Measurements from ENCODE around the gene HTR2B.
"Not testable (repeated sequence)": the region's sequence is repeated elsewhere in the genome, so short reads cannot be mapped to it uniquely, and the experiment has no call there.

Gene HTR2B

DNA sequence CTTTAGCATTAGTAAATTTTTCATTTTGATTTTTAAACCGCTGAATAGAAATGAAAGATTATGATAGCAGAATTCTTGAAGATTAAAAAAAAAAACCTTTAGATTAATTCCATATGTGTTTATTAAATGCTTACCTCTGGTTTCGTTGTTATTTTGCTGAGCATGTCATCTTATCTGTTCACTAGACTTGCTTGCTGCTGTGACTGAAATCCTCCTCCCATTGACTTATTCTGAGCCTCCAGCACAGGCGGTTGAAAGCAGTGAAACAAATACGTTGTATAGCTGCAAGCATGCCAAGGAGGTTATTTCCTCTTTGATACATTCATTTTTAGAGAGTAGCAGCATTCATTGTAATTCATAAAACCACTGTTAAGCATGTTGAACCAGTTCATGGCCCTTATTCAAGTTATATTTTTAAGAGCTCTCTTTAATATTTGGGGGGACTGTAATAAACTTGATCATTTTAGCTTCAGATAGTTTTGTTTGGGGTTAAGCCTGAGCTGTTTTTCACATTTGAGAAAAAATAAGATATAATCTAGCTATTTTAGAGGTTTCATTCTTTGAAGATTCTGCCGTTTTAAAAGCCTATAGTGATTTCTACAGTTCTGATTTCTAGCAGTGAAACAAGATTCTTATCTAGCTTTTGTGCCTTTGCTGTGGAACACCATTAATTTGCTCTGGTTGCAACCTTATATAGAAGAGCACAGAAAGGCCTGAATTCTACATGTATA is at the start of gene HTR2B:
Gene HTR2B (minus strand): TSS at position 205 of the 731 bp plus-strand sequence. CDS start 1,278 bp downstream, outside the sequence.
- no peak for DNase-seq

DNA sequence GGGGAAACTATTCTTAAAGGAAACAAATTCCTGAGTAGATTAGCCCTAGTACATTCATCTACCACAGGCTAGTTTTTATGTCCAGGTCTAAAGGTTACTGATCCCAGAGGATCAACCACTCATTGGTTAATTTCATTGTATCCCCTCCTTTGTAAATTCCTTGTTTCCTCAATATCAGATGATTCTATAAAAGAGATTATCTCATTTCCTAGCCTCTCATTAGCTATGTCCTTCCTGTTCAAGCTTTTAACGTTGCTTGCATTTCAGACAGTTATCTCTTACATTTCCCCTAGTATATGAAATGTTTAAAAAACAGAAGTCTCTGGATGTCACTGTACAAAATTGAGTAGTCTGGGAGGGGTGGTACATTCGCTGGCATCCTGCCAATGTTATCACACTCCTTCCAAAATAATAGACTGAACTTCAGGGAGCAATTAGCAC is 49.4 kb upstream of the HTR2B start:
- DNase-seq, result no peak

DNA sequence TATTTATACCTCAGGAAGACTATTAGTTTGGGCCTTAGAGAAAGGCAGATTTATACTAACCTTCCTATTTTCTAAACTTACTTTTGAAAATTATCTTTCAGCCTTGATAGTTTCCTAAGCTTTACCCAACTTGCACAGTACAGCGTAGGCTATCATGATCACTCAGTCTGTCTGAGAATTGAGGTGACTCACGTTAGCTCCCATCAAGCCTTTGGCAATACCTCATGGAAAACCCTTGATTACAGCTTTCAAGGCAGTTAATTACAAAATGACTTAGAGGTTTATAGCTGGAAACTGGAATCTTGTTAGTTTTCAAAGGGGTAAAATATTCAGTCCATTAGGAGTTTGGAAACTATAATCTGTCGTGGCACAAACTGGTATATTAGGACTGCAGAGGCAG is 47.2 kb upstream of the HTR2B start:
- no peak for DNase-seq

DNA sequence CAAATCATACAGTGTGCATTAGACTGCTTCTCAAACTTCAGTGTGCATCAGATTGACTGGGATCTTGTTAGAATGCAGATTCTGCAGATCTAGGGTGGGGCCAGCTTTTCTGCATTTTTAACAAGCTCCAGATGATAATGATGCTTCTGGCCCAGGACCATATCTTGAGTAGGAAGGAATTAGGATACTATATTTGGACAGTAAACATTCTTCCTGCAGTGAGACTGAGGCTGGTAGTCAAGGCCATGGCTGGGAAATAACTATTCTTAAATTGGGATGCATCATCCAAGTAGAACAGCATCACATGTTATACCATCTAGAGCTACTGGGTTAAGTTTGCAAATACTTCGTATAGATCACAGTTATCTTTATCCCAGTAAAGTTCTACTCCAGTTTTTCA is 45.2 kb upstream of the HTR2B start:
- no peak for DNase-seq

DNA sequence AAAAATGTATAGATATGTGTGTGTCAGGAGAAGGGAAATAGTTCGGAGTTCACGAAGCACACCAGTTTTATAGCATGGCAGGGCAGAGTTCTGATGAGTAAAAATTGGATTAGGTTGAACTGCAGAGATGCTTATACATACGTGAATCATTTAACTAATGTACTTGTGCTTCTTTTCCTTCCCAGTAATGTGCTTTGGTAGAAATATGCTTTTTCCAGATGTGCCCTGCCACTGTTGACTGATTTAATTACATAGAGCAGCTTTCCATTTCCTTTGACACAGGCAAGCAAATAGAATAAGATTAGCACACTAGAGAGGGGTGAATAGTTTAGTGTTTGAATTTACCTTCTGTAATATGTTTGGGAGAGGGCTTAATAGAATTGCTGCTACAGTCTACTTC is 44.6 kb upstream of the HTR2B start:
- DNase-seq, result no peak

DNA sequence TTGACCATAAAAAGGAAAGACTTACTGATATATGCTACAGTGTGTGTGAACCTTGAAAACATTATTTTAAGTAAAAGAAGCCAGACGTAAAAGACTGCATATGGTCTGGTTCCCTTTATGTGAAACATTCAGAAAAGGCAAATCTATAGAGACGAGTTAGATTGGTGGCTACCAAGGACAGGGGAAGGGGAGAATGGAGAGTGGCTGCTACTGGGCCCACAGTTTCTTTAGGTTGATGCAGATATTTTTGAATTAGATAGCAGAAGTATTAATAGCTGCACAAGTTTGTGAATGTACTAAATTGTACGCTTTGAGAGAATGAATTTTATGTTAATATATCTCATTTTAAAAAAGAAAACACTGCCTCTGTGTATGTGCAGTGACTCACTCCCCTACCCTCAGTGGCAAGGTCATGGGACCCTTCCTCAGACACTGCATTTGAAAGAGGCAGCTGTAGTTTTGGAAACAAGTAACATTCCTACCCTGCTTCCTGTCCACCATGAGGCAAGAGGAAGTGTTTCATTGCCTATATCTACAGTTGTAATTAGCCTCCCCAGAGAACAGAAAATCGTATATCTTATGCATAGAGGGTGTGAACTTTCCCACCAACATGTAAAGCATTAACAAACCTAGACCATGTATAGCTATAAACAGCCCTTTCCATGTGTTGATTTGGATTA is 43.8 kb upstream of the HTR2B start:
- DNase-seq, result no peak

DNA sequence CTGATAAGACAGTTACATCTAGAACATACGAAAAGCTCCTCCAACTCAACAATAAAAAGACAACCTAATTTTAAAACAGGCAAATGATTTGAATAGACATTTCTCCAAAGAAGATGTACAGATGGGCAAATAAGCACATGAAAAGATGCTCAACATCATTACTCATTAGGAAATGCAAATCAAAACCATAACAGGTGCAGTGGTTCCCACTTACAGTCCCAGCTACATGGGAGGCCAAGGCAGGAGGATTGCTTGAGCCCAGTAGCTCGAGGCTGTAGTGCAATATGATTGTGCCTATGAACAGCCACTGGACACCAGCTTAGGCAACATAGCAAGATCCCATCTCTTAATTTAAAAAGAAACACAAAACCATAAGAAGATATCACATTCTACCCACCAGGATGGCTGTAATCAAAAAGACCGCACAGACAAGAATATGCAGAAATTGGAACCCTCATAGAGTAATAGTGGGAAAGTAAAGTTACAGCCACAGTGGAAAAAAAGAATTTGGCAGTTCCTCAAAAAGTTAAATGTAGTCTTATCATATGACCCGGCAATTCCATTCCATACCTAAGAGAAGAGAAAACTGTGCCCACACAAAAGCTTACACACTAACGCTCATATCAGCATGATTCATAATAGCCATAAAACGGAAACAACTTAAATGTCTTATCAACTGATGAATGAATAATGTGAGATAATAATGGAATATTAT is 43.1 kb upstream of the HTR2B start:
- no peak for DNase-seq

DNA sequence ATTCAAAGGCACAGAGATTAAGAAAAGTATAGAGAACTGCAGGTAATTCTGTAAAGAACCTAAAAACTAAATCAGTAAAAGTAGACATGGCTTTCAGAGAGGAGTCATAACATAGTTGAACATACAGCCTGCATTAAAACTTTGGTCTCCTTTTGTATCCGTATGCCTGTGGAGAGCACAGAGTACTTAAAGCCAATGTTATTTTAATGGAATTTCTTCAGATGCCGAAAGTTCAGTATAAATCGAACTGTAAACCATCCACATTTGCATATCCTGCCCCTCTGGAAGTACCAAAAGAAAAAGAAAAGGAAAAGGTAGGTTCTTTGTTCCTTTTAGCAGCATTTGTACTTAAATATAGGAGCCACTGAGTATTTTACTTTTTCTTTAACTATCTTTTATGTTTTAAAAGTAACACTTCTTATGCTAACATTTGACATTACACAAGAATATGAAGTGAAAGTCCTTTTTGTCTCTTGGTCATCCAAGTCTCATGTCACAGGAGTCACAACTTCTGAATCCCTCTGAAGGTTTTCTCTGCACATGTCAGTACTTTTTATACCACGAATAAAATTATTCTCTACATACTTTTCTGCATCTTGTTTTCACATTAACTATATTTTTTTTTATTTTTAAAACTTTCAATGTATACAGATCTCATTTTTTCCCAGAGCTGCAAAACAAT is 38.7 kb upstream of the HTR2B start:
- DNase-seq, result no peak

DNA sequence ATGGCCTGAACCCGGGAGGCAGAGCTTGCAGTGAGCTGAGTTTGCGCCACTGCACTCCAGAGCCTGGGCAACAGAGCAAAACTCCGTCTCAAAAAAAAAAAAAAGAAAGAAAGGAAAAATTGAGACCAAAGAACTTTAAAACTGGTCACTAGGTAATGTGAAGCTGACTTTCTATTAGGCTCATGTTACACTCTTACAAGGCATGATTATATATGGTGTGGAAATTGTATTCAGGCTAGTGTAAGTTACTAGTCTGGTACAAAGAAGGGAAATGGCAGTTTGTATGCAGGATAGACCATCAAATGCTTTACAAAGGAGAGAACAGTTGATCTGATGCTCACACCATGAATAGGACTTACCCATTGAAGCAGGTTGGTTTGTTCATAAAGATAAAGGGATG is 38.2 kb upstream of the HTR2B start:
- no peak for DNase-seq

DNA sequence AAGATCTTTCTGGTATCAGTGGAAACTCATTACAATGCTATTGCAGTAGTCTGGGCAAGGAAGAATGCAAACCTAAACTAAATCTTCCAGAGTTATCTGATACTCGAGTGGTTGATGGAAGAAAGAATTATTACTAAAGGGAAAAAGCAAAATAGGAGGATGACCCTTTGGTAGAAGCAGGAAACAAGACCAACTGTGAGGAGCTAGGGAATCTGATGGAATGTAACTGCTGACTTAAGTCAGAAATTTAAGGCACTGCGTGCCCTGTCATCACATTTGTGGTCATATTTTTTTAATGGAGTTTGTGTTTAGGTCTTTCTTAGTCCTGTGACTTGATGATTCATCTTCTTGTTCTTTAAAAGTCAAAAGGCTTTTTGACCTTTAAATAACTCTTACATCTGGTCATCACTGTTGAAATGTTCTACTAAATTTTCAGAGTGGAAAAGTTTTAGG is 37.1 kb upstream of the HTR2B start:
- no peak for DNase-seq

DNA sequence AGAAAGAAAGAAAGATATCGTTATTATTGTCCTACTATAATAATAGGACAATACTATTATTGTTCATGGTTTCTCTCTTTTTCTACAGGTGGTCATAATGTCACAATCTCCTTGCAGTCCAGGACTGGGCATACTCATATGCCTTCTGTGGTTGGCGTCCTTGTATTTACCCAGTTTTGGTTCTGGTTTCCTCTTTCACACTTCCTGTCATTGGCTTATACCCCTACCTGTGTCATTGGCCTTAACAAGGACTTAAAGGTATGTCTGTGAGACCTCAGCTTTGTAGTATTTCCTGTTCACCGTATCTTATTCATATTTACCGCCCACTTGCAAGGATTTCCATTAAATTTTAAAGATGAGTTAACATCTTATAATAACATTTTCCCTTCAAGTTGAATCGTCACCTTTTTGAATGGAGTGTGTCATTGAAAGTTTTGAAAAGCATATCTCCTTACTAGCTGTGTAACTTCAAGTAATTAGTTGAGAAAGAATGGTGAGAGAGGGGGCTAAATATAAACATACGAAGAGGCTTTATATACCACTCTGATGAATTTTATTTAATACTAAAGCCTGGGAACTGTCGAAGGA is 36.5 kb upstream of the HTR2B start:
- DNase-seq, result no peak

DNA sequence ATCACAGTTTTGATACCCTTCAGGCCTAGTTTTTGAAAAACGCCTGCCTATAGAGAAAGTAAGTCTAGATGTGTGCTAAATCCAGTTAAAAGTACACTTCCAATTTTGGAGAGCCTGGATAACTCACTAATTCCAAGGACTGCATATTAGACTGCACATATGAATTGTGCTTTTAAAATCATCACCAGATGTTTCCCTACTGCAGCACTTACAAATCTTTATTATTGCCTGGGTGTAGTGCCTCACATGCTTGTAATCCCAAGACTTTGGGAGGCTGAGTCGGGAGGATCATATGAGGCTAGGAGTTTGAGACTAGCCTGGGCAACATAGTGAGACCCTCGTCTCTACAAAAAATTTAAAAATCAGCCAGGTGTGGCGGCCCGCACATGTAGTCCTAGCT is 35.9 kb upstream of the HTR2B start:
- DNase-seq, result no peak

DNA sequence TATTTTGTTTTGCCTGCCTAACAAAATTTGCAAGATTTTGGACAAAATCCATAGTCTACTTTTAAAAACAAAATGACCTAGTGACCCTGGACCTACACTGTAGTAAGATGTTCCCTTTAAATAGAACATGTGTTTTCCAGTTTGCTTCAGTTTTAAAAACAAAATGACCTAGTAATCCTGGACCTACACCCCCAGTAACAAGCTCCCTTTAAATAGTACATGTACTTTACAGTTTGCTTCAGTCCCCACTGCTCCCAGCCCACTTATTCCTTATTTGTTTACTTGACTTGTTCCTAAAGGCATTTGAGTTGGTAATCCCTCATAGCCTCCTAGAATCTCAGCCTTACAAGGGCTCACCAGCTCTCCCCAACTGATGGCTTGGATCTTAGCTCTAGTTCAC is 34.5 kb upstream of the HTR2B start:
- DNase-seq, result no peak

DNA sequence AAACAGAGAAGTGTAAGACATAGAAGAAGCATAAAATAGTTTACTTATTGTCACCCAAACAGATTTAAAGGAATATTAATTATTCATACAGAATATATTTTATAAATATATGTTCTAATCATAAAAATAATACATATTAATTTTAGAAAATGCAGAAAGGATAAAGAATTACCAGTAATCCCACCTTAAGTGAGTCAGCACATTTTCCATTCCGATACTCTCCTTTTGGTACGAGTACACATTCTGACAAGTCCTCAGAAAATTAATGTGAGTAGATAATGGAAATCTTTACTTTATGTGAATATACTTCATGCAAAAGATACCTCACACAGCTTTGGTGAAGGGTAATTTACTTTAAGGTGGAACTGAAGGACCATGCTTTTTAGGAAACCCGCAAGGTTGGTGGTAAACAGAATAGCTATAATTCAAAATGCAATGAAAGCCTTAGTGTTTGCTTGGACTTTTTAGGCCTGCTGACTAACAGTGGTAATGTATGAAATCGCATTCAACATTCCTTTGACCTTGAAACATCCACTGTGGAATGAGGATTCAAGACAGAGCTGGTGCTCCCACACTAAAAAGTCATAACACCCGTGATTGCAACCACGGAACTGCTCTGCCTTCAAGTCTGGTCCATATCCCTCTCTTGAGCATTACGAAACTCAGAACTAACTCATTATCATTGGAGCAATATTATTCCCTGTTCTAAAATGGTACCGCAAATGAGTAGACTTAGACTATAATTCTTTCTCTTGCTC is 28.1 kb upstream of the HTR2B start:
- no peak for DNase-seq

DNA sequence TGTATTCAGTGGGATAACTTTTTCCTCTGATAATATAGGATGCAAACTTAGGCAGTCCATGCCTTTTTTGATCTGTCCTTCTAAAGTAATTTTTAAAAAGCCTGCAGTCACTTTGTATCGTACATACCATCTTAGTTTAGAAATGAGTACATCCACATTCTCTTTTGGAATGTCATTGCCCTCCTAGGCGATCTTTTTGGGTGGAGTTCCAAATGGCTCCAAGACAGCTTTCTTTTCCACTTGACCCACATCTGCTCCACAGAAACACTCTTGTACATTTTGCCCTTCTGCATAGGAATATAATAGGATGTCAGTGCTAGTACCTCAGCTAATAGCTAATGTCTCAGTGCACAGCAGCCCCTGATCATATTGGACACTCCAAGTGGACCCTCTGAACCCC is 21.8 kb upstream of the HTR2B start:
- no peak for DNase-seq

DNA sequence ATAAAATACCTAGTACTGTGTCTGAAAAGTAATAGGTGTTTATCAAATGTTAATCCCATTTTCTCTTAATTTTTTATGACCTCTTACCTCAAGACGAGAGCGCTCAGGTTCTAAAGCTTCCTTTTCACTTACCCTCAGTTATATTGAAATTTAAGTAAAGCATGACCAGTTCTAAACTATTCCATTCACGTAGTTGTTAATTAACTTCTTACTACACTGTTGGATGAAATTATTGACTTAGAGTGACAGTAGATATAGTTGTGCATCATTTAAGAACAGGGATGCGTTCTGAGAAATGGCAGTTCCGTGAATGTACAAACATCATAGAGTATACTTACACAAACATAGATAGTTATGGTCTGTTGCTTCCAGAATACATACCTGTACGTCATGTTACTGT is 20.1 kb upstream of the HTR2B start:
- no peak for DNase-seq

DNA sequence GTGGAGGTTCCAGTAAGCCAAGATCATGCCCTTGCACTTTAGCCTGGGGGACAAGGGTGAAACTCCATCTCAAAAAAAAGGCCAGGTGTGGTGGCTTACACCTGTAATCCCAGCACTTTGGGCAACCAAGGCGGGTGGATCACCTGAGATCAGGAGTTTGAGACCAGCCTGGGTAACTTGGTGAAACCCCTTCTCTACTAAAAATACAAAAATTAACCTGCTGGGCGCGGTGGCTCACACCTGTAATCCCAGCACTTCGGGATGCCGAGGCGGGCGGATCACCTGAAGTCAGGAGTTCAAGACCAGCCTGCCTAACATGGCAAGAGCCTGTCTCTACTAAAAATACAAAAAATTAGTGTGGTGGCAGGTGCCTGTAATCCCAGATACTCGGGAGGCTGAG is 16.0 kb upstream of the HTR2B start:
- not testable (repeated sequence) for DNase-seq

DNA sequence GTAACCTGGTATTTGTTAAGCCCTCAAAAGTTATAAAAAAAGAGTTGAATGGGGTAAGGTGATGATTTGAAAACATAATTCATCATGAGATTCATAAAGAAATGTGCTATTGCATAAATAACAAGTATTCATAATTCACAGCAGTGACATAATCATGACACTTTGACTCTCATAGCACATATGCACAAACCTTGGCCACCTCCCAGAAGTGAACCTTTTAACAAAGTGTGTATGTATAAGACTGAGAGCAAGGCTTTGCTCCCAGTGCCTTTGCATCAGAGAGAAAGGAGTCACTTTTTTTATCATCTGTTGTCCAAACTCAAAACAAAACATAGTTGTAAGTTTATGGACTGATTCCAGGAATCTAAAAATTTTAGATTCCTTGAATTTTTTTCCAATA is 15.0 kb upstream of the HTR2B start:
- DNase-seq, result no peak

DNA sequence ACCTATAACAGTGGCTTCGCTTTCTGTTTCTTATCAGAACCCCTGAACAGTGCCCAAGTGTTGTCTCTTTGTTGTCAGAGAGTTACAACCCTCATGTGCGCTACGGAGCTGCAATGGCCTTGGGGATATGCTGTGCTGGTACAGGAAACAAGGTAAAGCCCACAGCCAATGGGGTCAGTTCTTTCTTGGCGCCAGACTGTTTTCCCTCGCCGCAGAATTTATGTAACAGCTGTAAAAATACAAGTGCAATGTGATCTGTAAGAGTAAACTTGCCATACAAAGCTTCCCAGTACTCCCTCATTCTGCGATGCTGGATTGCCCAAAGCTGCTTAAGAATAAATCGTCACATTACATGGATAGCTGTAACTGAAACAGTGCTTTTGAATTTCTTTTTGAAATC is 13.9 kb upstream of the HTR2B start:
- DNase-seq, result no peak

DNA sequence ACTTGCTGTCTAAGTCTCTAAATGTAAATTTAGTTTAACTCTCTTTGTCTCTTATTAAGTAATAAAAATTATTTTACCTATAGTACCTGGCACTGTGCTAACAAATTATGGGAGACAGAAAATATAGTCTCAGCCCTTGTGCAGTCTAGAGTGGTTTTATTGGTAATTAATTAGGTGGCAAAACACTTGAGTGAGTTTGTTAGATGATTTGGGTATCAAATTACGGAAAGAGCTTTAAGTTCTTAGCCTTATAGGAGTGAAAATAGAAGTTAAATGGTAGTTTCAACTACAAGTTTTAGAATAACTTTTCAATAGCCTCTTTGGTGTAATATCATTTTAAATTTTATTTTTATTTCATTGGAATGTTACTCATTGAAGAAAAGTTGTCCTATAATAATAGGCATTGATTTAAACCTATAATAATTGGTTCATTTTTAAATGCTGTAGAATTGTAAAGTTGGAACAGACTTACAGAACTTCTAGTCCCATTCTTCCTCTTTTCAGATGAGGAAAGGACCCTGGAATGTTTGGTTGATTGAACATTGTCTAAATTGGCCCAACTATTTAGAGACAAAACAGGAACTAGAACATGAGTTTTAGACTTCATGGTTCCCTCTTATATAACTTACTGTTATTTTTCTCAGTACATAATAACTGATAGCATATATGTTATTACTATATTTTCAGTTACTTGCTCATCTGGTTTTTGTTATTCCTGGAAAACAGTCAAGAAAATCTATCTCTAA is 10.2 kb upstream of the HTR2B start:
- no peak for DNase-seq

DNA sequence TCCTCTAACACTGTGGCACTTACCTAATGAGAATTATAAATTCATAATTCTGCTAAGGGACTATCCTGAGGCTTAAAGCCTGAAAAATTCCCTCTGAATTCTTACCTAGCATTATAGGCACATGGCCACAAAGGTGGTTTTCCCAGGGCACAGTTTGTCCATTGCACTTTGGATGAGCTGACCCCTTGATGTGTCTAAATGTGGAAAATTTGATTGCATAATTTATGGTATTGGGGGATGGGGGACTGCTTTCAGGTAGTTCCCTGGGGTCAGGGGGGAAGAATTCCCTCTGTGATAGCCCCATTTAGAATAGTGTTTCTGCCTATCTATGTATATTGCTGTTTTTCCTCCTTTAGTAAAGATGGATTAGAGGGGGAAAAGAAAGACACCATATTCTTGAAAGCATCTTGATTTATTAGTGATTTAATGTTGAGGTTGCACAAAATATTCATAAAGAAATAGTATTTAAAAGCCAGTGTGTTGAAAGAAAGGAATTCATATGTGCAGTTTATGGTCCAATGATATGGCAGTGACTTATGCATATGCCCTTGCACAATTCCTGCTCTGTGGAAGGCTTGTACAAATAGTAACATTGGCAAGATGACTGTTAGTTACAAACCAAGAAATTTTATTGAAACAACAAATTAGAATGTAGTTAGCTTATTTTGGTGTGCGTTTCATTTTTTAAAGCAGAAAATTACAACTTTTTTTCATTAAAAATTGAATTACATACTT is 8.7 kb upstream of the HTR2B start:
- no peak for DNase-seq

Measured in NCI-H1694 (cell line).